G401 (cell line): ENCODE measurements around the gene GCNA. TPM values are rescaled to one million over a fixed set of nuclear protein-coding genes. Genes with fewer than 3 reads are reported as not detected.

Experiments used
- DNase-seq: peaks from one replicate; pipeline ENCODE4 v3.0.0-alpha.2; 2015; ENCODE audit warnings: low spot score
- in situ Hi-C: cut with HindIII; loops from 2 replicates; pipeline ENCODE4 v1.10.0; 2016; ENCODE audit warnings: low sequenced_read_pairs, mixed read lengths
- total RNA-seq: library from RNA; depleted of rRNA; stranded (reverse); fragments of >200 nt; shearing (Covaris generic); gene quantifications from 2 replicates; pipeline ENCODE4 v1.2.3, GENCODE V29; 2014; rRNA removed

The GCNA gene
- 1.0 and 3.2 TPM in 2 replicates for total RNA-seq

- in situ Hi-C loops: no loop called here
Measured at GRCh38 chrX:71578253-71579135, at the start of gene GCNA. Gene GCNA, plus strand, starts transcription at chrX:71578437. Its CDS starts 2,385 bp downstream, at chrX:71580822.

GRCh38 chrX:71532078-71532752, 46.0 kb upstream of the GCNA start:
- in situ Hi-C loops: no loop called here
- peak; percentile 44 for DNase-seq

More at GRCh38 chrX:71578253-71579135, at the start of gene GCNA:
- DNase-seq: no peak

GRCh38 chrX:71532753-71533425, 45.3 kb upstream of the GCNA start, which contains the start of gene OGT:
Gene OGT, plus strand, starts transcription at chrX:71533104. Its CDS starts 196 bp downstream, at chrX:71533300.
- in situ Hi-C loops: no loop called here
- DNase-seq: peak; percentile 91

GRCh38 chrX:71533516-71533850, 44.8 kb upstream of the GCNA start:
- in situ Hi-C loops: no loop called here
- no peak for DNase-seq

GRCh38 chrX:71533851-71534561, 44.2 kb upstream of the GCNA start:
- in situ Hi-C loops: no loop called here
- peak; percentile 60 for DNase-seq

GRCh38 chrX:71534773-71535544, 43.3 kb upstream of the GCNA start:
- in situ Hi-C loops: no loop called here
- DNase-seq: no peak

GRCh38 chrX:71536285-71536684, 42.0 kb upstream of the GCNA start:
- no peak for DNase-seq
- in situ Hi-C loops: no loop called here

GRCh38 chrX:71537743-71538142, 40.5 kb upstream of the GCNA start:
- in situ Hi-C loops: no loop called here
- no peak for DNase-seq

- in situ Hi-C loops: no loop called here
Measured at GRCh38 chrX:71540801-71541200, 37.4 kb upstream of the GCNA start.

GRCh38 chrX:71541210-71542022, 36.8 kb upstream of the GCNA start:
- no peak for DNase-seq
- in situ Hi-C loops: no loop called here

More at GRCh38 chrX:71540801-71541200, 37.4 kb upstream of the GCNA start:
- no peak for DNase-seq

GRCh38 chrX:71542411-71542810, 35.8 kb upstream of the GCNA start:
- DNase-seq: no peak
- in situ Hi-C loops: no loop called here

- no peak for DNase-seq
- in situ Hi-C loops: no loop called here
Measured at GRCh38 chrX:71542825-71543224, 35.4 kb upstream of the GCNA start.

- in situ Hi-C loops: no loop called here
Measured at GRCh38 chrX:71543316-71543715, 34.9 kb upstream of the GCNA start.

GRCh38 chrX:71545364-71545763, 32.9 kb upstream of the GCNA start:
- DNase-seq: no peak
- in situ Hi-C loops: no loop called here

More at GRCh38 chrX:71543316-71543715, 34.9 kb upstream of the GCNA start:
- no peak for DNase-seq

- in situ Hi-C loops: no loop called here
- DNase-seq: no peak
Measured at GRCh38 chrX:71546879-71547278, 31.4 kb upstream of the GCNA start.

- in situ Hi-C loops: no loop called here
Measured at GRCh38 chrX:71547339-71547738, 30.9 kb upstream of the GCNA start.

GRCh38 chrX:71549986-71550385, 28.3 kb upstream of the GCNA start:
- in situ Hi-C loops: no loop called here

More at GRCh38 chrX:71547339-71547738, 30.9 kb upstream of the GCNA start:
- no peak for DNase-seq

GRCh38 chrX:71550578-71550977, 27.7 kb upstream of the GCNA start:
- no peak for DNase-seq
- in situ Hi-C loops: no loop called here

More at GRCh38 chrX:71549986-71550385, 28.3 kb upstream of the GCNA start:
- DNase-seq: no peak
